NCI-H1694 treated with DMSO at 0.1 percent for 48 hours (cell line): ENCODE measurements around the gene TMEM9.
A peak's percentile ranks its signal among the peaks of the same experiment; 100 is the strongest.

Source experiments
- DNase-seq: peaks from one replicate; lab custom pipeline; 2025; lab: John Stamatoyannopoulos, UW

The TMEM9 gene

GRCh38 chr1:201108614-201109013 is 45.7 kb downstream of the TMEM9 start:
- no peak for DNase-seq

GRCh38 chr1:201105688-201106087 is 48.6 kb downstream of the TMEM9 start:
- DNase-seq = no peak

GRCh38 chr1:201104141-201104540 is 50.1 kb downstream of the TMEM9 start:
- DNase-seq = no peak

DNA sequence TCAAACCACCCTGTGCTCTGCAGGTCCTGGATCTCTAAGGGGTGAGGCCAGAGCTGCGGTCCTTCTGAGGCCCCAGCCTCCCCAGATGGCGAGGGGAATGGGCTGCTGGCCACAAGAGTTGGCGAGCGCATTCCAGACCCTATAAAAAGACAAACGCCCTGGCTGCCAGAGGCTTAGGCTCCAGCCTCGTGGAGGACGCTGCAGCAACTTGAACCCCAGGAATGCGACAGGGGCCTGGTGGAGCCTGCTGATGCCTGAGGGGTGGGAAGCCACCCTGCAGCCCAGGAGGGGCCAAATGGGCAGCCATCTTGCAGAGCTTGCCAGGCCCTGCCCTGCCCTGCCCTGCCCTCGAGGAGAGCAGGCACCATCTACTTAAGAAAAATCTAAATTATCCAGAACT is 50.6 kb downstream of the TMEM9 start:
- DNase-seq = no peak

DNA sequence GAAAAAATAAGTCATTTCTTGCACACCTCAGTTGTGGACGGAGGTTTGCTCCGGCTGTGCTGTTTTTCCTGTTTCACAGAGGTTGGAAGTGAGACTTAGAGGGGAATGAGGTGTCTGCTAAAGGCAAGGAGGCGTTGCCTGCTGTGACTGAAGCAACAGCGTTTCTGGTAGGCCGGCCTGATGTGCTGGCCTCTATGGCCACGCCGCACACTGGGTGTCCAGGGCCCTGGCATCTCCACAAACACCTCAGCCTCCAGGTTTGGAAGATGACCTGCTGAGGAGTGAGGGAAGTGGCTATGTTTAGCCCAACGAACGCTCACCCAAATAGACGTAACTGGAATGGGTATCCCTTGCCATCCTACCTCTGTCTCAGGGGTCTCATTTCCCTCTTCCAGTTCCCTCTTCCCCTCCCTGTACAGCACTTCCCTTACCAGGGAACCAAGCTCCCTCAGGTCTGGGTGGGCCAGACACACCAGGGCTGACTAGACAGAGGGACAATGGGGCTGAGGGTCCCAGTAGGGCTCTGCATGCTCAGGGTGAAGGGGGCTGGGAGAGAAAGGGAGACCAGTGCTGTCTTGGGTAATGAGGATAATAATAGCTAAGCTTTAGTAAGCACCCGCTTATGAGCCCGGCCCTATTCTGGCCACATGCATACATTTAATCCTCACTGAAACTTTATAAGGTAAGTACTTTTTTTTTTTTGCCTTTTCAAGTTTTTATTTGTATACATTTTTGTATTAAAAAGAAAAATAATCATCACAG is 53.9 kb downstream of the TMEM9 start:
- DNase-seq = no peak

DNA sequence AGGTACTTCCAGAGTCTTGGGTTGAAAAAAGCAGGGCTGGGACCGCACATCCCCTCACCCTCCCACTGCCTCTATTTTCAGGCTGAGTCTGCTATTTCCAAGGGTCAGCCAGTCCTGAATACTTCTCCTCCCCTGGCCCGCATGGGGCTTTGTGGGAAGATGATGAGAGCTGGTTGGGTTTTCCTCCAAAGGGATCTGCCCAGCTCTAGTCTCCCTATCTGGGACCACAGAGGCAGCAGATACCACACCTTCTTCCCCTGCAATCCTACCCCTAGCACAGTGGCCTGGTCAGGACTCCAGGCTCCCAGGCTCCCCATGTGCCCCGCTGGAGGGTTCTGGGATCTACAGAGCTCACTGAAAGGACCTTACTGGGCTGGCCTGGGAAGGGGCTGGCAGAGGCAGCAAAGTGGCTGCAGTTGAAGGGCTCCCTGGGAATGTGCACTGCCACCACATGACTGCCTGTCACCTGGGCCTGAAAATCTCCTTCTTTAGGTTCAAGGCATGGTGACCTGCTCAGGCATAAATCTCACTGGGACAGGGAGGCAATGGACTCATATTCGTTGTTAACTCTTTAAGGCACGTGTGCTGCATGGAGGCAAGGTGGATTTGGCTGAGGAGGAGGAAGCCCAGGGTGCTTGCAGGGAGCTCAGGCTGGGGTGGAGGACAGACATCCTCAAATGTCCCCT is 55.1 kb downstream of the TMEM9 start:
- no peak for DNase-seq

DNA sequence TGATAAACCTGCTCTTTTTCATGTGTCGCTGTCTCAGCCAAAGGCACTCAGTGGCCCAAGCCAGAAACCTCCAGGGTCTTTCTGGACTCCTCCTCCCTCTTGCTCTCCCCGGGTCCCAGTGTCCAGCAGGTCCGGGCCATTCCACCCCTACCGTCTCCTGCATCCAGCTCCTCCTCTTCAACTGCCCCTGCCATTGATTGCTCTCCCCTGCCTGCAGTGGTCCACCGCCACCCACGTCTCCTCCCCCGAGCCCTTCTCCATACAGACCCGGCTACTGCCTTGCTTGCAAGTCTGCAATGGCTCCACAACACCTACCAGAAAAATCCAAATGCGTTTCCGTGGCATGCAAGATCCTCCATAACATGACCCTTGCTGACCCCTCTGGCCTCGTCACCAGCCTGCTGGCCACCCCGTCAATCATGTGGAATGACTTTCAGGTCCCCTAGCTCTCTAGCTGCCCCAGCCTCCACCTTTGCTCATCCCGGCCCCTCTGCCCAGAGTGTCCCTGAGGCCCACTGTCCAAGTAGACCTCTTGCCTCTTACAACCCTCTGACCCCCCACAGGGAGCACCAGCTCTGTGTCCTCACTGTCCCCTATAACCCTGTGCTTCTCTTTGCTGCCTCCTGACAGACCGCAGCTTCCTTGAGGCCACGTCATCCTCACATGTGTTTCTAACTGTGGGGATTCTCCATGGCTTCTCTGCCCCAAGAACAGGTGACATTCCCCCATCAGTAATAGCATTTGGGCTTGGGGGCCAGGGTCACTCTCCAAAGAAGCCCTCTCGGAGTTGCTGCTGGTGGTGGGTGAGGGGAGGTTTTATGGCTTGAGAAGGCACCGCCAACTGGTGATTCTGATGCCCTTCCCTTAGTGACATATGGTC is 57.1 kb downstream of the TMEM9 start:
- no peak for DNase-seq

DNA sequence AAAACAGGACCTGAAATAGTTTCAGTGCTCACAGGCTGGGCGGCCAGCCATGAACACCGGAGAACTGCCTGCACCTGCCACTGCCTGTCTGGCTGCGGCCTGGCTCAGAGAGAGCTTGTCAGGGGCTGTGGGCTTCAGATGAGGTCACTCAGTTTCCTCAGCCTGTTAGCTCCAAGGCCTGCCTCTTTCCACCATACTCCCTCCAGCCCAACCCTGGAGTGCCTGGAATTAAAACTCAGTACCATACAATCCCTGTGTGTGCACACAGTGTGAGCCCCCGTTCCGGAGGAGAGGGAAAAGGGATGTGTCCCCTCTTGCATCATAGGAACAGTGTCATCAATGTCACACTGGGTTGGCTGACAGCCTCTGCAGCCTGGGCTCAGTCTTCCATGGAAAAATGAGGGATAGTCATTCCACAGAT is 58.2 kb downstream of the TMEM9 start:
- peak; percentile 79 for DNase-seq

DNA sequence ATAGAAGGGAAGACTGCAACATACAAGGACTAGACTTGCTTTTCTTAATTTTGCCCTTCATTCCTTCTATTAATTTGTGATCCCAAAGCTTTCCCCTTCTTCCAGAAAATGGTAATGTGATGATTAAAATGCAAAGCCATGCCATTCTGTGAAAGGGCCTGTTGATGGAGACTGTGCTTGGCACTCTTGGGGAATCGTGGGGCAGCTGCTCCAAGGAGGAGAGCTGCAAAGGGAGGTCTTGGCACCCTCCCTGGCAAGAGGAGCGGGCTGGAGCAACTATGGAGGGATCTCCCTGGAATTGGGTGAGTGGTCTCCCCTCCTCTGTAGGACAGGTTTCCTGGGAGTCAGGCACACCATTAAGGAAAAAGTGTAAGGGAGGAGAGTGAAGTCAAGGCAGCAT is 58.7 kb downstream of the TMEM9 start:
- DNase-seq = no peak

DNA sequence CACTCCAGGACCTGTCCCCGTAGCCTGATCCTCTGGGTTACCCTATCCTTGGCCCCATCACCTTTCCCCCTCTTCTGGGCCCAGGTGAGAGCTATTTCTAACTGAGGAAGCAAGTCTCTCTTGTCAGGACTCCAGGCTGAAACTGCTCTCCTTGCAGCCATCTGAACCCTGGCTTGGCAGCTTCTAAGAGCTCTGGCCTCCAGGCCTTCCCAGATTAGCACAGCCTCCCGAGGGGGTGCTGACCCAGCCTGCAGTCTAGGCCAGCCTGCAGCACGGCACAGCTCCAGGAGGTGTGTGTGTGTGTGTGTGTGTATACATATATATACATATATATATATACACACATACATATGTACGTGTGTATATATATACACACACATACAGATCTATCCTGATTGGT is 59.4 kb downstream of the TMEM9 start:
- no peak for DNase-seq

- no peak for DNase-seq
These were observed 60.3 kb downstream of the TMEM9 start for GRCh38 chr1:201093962-201094361.

- no peak for DNase-seq
These were observed 60.7 kb downstream of the TMEM9 start for GRCh38 chr1:201093561-201093960.

GRCh38 chr1:201092738-201093137 is 61.5 kb downstream of the TMEM9 start:
- no peak for DNase-seq

DNA sequence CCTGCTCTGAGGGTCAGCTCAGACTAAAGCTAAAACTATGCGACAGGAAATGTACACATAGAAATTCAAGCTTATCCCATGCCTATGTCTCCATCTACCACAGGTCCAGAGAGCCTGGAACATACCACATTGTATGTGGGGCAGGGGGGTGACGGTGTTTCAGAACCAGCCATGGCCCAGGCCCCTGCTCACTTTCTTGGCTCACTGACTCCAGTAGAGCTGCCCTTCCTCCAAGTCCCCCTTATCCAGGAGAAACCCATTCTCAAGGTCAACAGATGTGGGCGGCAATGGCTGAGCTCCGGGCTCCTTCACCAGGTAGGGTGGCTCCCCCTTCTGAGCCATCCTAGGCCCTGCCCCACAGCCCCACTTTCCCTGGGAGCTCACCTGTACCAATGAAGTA is 63.0 kb downstream of the TMEM9 start:
- DNase-seq = no peak

- no peak for DNase-seq
These were observed 63.7 kb downstream of the TMEM9 start for GRCh38 chr1:201090541-201090940.

DNA sequence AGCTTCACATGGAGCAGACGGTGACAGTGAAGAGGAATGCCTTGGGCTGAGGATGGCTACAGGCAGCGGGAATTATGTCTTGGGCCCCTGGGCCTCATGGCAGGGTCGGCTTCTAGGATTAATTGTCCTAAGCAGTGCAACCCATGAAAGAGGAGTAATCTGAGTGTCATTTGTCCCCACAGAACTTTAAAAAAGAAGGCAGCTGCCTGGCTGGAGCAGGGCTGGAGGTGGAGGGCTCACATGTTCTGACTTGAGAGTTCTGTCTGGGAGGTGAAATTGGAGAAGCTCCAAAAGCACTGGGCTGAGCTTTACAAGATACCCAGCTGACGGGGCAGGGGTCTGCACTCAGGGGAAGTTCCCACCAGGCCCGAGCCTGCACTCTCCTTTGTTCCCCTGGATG is 64.7 kb downstream of the TMEM9 start:
- DNase-seq = peak; percentile 27

DNA sequence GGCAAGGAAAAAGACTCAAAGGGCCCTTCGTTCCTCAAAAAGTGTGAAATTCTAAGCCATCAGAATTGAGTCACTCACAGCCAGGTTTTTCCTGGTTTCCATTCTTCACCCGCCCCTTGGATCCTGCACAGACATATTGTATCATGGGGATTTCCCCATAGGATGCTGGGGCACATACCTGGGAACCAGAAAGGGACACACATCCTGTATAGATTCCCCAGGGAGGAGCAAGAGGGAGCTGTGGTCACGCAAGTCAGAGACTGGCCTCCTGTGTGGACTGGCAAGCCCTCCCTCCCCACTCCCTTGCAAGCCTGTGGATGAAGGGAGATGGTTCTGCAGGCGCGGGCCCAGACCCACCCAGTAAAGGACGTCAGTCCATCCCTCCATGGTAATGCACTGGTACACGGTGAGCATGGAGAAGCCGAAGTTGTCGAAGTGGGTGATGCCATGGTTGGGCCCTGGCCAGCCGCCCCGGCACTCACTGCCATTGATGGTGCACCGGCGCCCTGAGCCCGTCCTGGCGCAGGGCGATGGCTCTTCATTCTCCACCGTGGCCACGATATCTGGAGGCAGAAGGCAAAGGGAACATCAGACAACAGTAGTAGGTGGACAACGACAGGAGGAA is 65.3 kb downstream of the TMEM9 start:
- DNase-seq = no peak

DNA sequence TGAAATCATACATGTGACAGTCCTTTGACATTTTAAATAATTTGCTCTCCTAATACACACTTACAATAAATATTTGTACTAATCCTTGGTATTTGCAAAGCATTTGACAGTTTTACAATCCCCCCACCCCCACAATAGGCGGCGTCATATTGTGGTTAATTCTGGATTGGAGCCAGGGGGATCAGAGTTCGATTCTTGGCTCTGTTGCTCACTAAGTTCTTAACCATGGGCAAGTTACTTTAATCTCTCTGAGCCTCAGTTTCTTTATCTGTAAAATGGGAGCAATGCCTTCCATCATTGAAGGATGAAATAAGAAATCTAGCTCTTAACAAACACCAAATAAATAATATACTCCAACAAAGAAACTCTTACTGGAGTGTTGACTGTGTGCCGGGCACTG is 65.9 kb downstream of the TMEM9 start:
- no peak for DNase-seq

GRCh38 chr1:201085902-201086735 is 68.2 kb downstream of the TMEM9 start:
- DNase-seq = peak; percentile 21
